GM12873 (cell line): ENCODE data around the gene AKR7A2.

Experiments used
- CTCF ChIP-seq: IDR thresholded peaks from 2 replicates; pipeline ENCODE4 v1.5.1; 2012; ENCODE audit warnings: low read depth, mild to moderate bottlenecking, moderate library complexity, low read length, control low read depth; ENCODE audit not compliant: insufficient read depth; ENCODE audit errors: missing control alignments

Gene AKR7A2

GRCh38 chr1:19357299-19357986, 45.5 kb upstream of the AKR7A2 start:
- TF ChIP-seq CTCF, result no peak

DNA sequence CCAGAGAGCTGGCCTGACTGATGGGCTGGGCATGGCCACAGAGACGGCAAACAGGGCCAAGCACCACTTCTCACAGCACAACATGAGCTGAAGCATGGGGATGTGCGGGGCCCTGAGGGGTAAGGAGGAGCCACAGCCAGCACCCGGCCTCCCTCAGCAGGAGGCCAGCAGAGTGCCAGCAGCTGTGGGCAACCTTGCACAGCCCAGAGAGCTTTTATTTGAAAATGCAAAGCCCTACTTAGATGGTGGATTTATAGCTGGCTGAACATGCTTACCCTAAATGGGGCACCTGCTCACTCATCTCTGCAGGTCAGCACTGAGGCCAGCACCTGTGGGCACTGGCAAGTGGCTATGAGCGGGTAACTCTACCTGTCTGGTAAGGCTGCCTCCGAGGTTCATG, 44.3 kb upstream of the AKR7A2 start:
- TF ChIP-seq CTCF, result no peak

DNA sequence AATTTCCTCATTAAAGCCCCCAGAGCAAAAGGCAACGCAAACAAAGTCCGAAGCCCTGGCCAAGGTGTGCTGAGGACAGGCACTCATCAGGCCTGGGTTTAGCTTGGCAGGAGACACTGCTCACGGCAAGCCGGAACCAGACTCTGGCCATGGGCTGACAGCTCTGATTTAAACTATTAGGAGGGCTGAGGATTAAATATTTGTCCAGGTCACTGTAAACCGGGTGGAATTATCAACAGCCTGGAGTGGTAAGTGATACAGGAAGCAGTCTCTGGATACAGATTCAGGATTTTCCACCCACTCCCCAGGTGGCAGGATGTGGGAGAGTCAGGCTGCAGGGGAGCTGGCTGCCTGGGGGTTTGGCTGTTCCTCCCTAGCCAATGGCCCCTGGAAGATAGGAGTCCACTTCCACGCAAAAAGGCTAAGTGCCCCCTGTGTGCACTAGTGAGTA, 42.6 kb upstream of the AKR7A2 start:
- no peak for TF ChIP-seq CTCF

GRCh38 chr1:19353596-19353995, 41.7 kb upstream of the AKR7A2 start:
- no peak for TF ChIP-seq CTCF

GRCh38 chr1:19352839-19353238, 40.9 kb upstream of the AKR7A2 start:
- TF ChIP-seq CTCF, result no peak

- no peak for TF ChIP-seq CTCF
Measured at GRCh38 chr1:19351873-19352272, 39.9 kb upstream of the AKR7A2 start.

- no peak for TF ChIP-seq CTCF
Measured at GRCh38 chr1:19350566-19350965, 38.6 kb upstream of the AKR7A2 start.
